DND-41 (cell line): ENCODE data around the gene KIRREL3.

Experiments used
- CTCF ChIP-seq: IDR thresholded peaks from 2 replicates; pipeline ENCODE4 v1.5.1; 2012; ENCODE audit warnings: borderline replicate concordance, low read length, moderate library complexity, mild to moderate bottlenecking; ENCODE audit not compliant: poor library complexity, severe bottlenecking; ENCODE audit errors: extremely low read depth
- EZH2 ChIP-seq: IDR thresholded peaks from 3 replicates; pipeline ENCODE4 v1.6.1; 2012; ENCODE audit warnings: borderline replicate concordance, low read depth, mild to moderate bottlenecking, moderate library complexity, low read length, inconsistent platforms; ENCODE audit not compliant: severe bottlenecking

- TF ChIP-seq CTCF: no peak
- no peak for TF ChIP-seq EZH2
Measured at GRCh38 chr11:126948563-126948962, 52.0 kb downstream of the KIRREL3 start.
